HEK293 (cell line): Measurements from ENCODE around the gene NUDCD3.

ENCODE experiments used
- CTCF ChIP-seq: fragments of 450-650 bp; formaldehyde crosslinking; IDR thresholded peaks from 2 replicates; pipeline ENCODE4 v1.5.1; 2016; ENCODE audit warnings: missing biosample characterization, missing genetic modification characterization
- ZBTB44 ChIP-seq: fragments of 450-650 bp; IDR thresholded peaks from 2 replicates; pipeline ENCODE4 v1.5.1; 2018; ENCODE audit warnings: missing biosample characterization, mild to moderate bottlenecking, missing genetic modification characterization
- ZBTB49 ChIP-seq: fragments of 450-650 bp; formaldehyde crosslinking; IDR thresholded peaks from 2 replicates; pipeline ENCODE4 v1.5.1; 2016; ENCODE audit warnings: missing biosample characterization, missing genetic modification characterization, low read depth
- ZNF148 ChIP-seq: fragments of 450-650 bp; formaldehyde crosslinking; IDR thresholded peaks from 2 replicates; pipeline ENCODE4 v1.5.0; 2017; ENCODE audit warnings: missing biosample characterization, missing genetic modification characterization, borderline replicate concordance
- ZNF362 ChIP-seq: fragments of 450-650 bp; formaldehyde crosslinking; IDR thresholded peaks from 2 replicates; pipeline ENCODE4 v1.5.1; 2016; ENCODE audit warnings: missing biosample characterization, missing genetic modification characterization
- ZNF629 ChIP-seq: fragments of 450-650 bp; formaldehyde crosslinking; IDR thresholded peaks from 2 replicates; pipeline ENCODE4 v1.5.1; 2017; ENCODE audit warnings: missing biosample characterization, missing genetic modification characterization

- no peak for TF ChIP-seq CTCF (tag by site-specific recombination)
- TF ChIP-seq ZBTB44 (tag by site-specific recombination): peak; percentile 85
- no peak for TF ChIP-seq ZBTB49 (tag by site-specific recombination)
- no peak for TF ChIP-seq ZNF148 (tag by site-specific recombination)
- TF ChIP-seq ZNF629 (tag by site-specific recombination): peak; percentile 68
- no peak for TF ChIP-seq ZNF362 (tag by site-specific recombination)
Observed at GRCh38 chr7:44398953-44399574, 91.4 kb downstream of the NUDCD3 start.
